Mucosa of descending colon (tissue), 3 donors: ENCODE results near the gene TF. TPM values are rescaled to one million over a fixed set of nuclear protein-coding genes. Genes with fewer than 3 reads are reported as not detected.

Experiments used
- ATAC-seq: fragments of 200-7000 bp; cut with Tn5 transposase; one replicate; pipeline ENCODE4 v1.9.1; 2020; ENCODE audit warnings: mild to moderate bottlenecking, moderate library complexity
- DNase-seq, 3 donors: peaks; one replicate each; pipeline ENCODE4 v3.0.0-alpha.2; 2020
- H3K36me3 ChIP-seq: fragments of 200-600 bp; one replicate; pipeline ENCODE4 v1.8.0; 2021; ENCODE audit warnings: low read depth, mild to moderate bottlenecking
- H3K4me1 ChIP-seq: fragments of 200-600 bp; one replicate; pipeline ENCODE4 v1.8.0; 2021; ENCODE audit warnings: low read depth, mild to moderate bottlenecking
- H3K4me3 ChIP-seq: fragments of 200-600 bp; one replicate; pipeline ENCODE4 v1.8.0; 2021; ENCODE audit warnings: mild to moderate bottlenecking
- H3K9me3 ChIP-seq: fragments of 200-600 bp; one replicate; pipeline ENCODE4 v1.8.0; 2021; ENCODE audit warnings: mild to moderate bottlenecking
- CTCF ChIP-seq: fragments of 200-600 bp; IDR thresholded peaks from one replicate; pipeline ENCODE4 v1.8.0; 2022; ENCODE audit warnings: antibody characterized with exemption, mild to moderate bottlenecking
- intact Hi-C, 2 donors: fragments of 100-400 bp; cut with DNase I in 1 of 2; cut with micrococcal nuclease in 1 of 2; formaldehyde crosslinking; loops; one replicate each; pipeline versions ENCODE4 v1.11.0 to v1.11.1; 2022; cut with DNase I, micrococcal nuclease
- total RNA-seq, 3 donors: library from RNA; stranded (reverse); fragmentation: NEBNext Ultra II Directional in 2 of 3; extraction: Animal tissue kit (Norgen Biotek cat#: 25700) in 2 of 3; gene quantifications; one replicate each; pipeline versions ENCODE4 v1.2.1 to v1.2.4, GENCODE V29; 2021 to 2023
- donor health status: DM: no; HTN: no; CAD: no; lungs with moderate emphysema.
- donor health status: DM: no; HTN: no; CAD: no.
- donor health status: DM: no; HTN: yes; CAD: no.

Gene TF
- total RNA-seq, 3 donors from 2014 or later = 0.51 to 13.5 (median 4.6) TPM

- no peaks in the 10 kb centered on the region for H3K4me1 ChIP-seq
- intact Hi-C loops = no loop called here
- H3K9me3 ChIP-seq = no peaks in the 10 kb centered on the region
- no peaks in the 10 kb centered on the region for H3K36me3 ChIP-seq
- TF ChIP-seq CTCF = no peak
- no peak for ATAC-seq
- H3K4me3 ChIP-seq = no peak overlapping the region
- no peak for DNase-seq
Measured at GRCh38 chr3:133733226-133733625, 13.0 kb upstream of the TF start.

GRCh38 chr3:133734305-133734704 lies 11.9 kb upstream of the TF start:
- no peak overlapping the region for H3K4me3 ChIP-seq
- no peaks in the 10 kb centered on the region for H3K9me3 ChIP-seq
- H3K36me3 ChIP-seq = no peaks in the 10 kb centered on the region
- no peaks in the 10 kb centered on the region for H3K4me1 ChIP-seq
- intact Hi-C loops = no loop called here
- DNase-seq (no peak), ATAC-seq (no peak)
- no peak for TF ChIP-seq CTCF

- H3K4me3 ChIP-seq = no peak overlapping the region
Measured at GRCh38 chr3:133742351-133743091, 3.7 kb upstream of the TF start.

GRCh38 chr3:133744241-133744640 lies 2.0 kb upstream of the TF start:
- H3K4me3 ChIP-seq = no peak overlapping the region
- intact Hi-C loops = no loop called here
- peaks cover 5% of the 10 kb centered on the region for H3K4me1 ChIP-seq
- no peak for TF ChIP-seq CTCF
- no peaks in the 10 kb centered on the region for H3K9me3 ChIP-seq
- ATAC-seq (no peak), DNase-seq (no peak)
- no peaks in the 10 kb centered on the region for H3K36me3 ChIP-seq

More at GRCh38 chr3:133742351-133743091, 3.7 kb upstream of the TF start:
- peaks cover 5% of the 10 kb centered on the region for H3K4me1 ChIP-seq
- DNase-seq = no peak
- no peaks in the 10 kb centered on the region for H3K36me3 ChIP-seq
- intact Hi-C loops = no loop called here
- TF ChIP-seq CTCF = no peak
- H3K9me3 ChIP-seq = no peaks in the 10 kb centered on the region
- no peak for ATAC-seq

- TF ChIP-seq CTCF = no peak
- intact Hi-C loops = no loop called here
- no peak for ATAC-seq
- no peaks in the 10 kb centered on the region for H3K9me3 ChIP-seq
- no peak overlapping the region for H3K4me3 ChIP-seq
- peaks cover 5% of the 10 kb centered on the region for H3K4me1 ChIP-seq
- DNase-seq = no peak
- no peaks in the 10 kb centered on the region for H3K36me3 ChIP-seq
Measured at GRCh38 chr3:133745108-133745507, 1.1 kb upstream of the TF start.

- H3K4me3 ChIP-seq = no peak overlapping the region
- H3K9me3 ChIP-seq = no peaks in the 10 kb centered on the region
- ATAC-seq = no peak
- H3K36me3 ChIP-seq = no peaks in the 10 kb centered on the region
- intact Hi-C loops = no loop called here
- no peak for TF ChIP-seq CTCF
- H3K4me1 ChIP-seq = peaks cover 5% of the 10 kb centered on the region
- DNase-seq = no peak
Measured at GRCh38 chr3:133746712-133747066, 496 bp downstream of the TF start.
